GM04503 (cell line): ENCODE measurements around the gene SLC25A48.
"Not testable (repeated sequence)": the region's sequence is repeated elsewhere in the genome, so short reads cannot be mapped to it uniquely, and the experiment has no call there.

ENCODE experiments used
- DNase-seq: peaks from one replicate; pipeline ENCODE4 v3.0.0-alpha.2; 2012; ENCODE audit warnings: low read depth

Gene SLC25A48

DNA sequence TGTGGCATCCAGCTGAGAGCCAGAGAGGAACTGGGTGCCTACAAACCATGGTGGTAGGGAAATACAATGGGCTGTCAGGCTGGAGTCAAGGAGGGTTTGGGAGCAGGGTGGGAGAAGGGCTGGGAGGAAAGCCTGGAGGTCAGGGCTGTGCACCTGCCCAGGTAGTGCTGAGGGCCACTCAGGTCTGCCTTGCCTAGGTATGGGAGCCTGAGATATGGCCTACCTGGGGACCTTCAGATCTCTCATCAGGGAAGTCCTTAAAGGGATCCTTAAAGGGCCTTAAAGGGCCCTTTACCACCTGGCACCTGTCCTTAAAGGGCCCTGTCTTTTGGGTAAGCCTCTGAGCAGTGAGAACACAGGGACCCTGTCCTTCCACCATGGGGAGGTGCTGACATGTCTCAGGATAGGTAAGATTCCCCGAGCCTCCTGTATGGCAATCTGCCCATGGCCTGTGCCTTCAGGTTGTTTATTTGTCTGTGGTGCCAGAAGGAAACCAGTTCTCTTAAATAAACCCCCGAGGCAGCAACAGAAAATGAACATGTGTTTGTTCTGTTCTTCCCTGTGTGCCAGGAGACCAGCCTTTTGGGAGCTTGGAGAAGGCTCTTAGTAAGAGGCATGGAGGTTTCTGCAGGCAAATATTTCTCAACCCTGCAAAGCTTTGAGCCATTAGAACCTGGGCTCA, 23.3 kb downstream of the SLC25A48 start:
- DNase-seq, result no peak

DNA sequence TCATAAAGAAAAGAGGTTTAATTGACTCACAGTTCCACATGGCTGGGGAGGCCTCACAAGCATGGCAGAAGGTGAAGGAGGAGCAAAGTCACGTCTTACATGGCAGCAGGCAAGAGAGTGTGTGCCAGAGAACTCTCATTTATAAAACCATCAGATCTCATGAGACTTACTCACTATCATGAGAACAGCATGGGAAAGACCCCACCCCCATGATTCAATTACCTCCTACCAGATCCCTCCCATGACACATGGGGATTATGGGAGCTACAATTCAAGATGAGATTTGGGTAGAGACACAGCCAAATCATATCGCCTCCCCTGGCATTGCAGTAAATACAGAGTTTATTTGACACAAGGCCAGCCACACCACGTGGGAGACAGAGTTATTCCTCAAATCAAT, 24.7 kb downstream of the SLC25A48 start:
- not testable (repeated sequence) for DNase-seq

DNA sequence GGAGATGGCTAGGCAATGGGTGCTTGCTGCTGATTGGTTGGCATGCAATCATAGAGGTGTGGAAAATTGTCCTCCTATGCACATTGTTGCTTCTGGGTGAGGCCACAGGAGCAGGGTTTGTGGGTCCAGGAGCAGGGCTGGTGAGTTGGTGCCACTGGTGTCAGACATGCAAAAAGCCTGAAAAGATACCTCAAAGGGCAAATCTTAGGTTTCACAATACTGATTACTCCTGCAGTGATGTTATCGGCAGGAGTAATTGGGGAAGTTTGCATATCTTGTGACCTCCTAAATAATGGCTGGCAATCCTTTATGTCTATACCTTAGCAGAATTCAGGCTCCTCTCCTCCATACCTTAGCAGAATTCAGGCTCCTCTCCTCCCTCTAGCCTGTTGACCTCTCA, 25.2 kb downstream of the SLC25A48 start:
- no peak for DNase-seq

DNA sequence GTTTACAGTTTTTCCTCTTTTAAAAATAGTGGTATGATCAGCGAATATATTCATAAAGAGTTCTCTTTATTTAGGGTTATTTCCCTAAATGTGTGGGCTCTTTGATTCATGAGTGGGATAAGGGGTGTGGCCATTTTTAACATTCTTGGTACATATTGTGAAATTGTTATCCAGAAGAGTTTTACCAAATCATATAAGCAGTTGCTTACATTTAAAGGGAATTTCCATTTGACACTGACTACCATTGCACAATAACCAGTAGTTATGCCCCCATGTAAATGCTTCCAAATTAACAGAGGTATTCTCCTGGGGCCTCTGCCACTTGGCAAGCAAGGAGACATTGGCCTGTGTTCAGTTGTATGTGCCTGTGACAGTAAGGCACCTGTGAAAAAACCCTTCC, 27.2 kb downstream of the SLC25A48 start:
- DNase-seq, result no peak

DNA sequence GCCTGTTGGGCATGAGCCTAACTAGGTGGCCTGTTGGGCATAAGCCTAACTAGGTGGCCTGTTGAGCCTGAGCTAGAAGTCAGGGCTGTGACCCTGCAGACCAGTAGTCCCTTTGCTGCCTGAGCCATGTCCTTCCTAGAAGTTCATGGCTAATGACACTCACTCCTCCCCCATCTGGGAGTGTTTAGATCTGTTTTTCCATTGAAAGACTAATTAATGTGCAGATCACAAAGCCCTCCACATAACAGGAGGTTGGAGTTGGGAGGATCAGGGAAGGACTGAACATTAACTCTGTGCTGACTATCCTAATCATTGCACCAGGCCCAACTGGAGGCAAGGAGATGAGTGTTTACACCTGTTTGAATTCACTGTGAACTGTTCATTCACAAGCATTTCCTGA, 27.6 kb downstream of the SLC25A48 start:
- no peak for DNase-seq

DNA sequence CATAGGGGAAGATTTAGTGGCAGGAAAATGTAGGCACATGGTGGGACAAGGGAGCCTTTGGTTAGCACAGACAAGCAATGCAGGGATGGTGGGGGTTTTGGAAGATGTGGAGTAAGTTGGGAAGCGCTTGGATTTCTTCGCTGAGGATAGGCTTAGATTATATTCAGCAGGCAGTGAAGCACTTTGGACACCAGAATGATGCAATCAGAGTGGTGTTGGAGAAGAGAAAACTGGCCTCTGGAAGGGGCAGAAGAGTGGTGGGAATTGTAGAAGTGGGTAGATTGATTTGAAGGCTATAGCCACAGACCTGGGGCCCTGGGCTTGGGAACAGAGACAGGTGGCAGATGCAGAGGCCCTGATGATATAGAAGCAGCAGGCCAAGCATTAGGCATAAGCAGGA, 28.3 kb downstream of the SLC25A48 start:
- no peak for DNase-seq

DNA sequence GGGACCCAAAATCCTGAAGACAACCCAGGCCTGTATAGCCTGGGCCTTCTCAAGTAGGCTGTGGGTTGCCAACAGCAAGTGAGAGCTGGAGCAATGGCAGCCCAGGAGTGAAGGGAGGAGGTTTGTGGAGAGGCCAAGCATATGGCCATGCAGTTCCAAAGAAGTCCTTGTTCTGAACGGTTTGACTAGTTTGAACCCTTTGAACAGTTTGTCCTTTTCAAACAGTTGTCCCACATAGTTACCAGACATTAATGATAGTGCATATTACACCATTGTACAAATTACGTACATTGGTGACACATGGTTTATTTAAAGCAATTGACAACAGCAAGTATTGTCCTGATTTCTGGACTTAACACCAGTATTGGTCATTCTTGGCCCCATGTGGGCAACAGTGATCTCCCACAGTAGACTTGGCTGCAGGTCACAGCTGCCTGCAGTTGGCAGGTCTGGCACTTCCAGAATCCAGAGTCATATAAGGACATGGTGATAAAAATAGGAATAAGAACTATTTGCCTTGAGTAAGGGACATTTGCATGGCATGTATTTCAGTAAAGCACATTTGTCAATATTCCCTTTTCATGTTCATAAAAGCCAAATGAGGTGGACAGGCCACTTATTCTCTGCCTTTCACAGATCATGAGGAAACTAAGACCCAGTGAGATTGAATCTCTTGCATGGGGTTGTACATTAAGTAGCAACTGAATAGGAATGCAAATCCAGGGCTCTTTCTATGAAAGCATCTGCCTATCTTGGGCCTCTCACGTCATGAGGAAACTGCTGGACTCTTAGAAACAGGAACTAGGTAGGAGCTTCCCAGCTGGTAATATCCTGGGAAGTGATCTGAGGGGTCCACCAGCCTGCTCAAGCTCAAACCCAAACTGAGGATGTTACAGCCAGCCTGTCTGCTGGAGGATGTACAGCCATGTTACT, 30.3 kb downstream of the SLC25A48 start:
- no peak for DNase-seq

DNA sequence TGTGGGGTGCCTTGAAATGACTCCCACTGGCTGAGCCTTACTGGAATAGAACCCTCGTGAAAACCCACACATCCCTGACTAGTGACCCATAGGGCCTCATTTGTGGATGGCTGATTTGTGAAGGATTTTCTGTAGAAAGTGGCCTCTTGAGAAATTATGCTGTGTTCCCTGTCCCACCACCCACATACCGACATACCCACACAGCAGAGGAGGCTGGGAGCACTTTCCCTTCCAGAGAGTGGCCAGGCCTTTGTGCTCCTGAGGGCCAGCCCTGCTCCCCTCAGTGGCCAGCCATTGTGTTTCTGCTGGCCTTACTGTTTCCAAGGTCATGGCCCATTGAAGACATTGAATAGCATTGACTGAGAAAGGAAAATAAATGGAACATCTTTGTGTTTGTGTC, 31.6 kb downstream of the SLC25A48 start:
- DNase-seq, result no peak

DNA sequence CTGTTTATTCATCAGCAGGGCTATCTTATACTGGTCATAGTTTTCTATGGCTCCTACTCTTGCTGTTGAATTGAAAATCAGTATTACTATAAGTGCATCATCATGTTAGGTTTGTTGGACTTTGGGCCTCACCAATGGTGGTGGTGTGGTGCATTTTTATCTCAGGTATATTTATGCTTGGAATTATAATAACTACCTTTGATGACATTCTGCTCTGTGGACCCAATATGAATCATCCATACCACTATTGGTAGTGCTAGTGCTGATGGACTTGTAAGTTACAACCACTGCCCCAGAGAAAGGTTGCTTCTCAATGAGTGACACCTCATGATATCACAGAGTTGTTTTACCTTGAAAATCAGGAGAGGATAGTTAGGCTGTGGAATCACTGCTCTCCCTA, 33.1 kb downstream of the SLC25A48 start:
- DNase-seq, result no peak

DNA sequence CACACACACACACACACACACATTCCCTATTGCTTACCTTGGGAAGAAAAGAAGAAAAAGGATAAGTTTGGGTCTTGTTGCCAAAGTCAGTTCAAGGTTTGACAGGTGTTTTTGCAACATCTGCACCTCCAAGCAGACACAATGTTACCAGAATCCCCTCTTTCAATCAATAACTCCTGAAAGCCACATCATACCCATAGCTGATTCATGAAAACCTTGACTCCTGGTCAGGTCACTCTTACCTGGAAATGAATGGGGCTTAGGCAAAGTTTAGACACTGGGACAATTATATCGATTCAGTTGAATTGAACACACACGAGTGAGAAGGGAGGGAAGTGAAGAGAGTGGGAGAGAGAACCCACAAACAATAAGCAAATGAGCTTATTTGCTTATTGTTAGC, 34.2 kb downstream of the SLC25A48 start:
- DNase-seq, result no peak

DNA sequence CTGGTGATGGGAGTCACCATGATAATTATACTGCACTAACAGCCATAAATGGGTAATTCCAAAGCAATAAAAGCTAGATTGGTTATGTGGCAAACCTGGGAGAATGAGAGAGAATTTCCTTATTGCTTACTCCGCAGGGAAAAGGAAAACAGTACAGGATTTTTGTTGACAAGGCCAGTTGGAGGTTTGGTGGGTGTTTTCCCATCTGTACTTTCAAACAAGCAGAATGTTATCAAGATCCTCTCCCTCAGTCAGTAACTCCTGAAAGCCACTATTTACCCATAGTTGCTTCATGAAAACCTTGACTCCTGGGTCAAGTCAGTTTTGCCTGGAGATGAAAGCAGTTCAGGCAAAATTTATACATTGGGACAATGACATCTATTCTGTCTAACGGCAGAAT, 34.8 kb downstream of the SLC25A48 start:
- no peak for DNase-seq

DNA sequence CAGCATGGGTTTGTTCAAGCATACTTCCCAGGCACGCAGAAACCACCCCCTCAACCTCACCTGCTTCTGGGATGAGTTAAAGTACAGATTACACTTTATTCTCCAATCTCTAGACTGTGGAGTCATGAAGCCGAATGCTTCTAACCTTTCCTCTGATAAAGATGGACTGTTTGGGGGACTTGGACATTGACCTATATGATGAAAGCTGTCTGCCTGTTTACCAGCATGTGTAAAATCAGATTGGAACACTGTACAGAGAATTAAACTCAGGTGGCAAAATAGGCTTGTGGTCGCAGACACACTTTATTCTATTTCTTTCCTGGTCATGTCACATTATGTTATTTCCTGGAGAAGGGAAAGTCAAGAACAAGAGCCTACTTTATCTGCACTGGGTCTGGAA, 35.5 kb downstream of the SLC25A48 start:
- DNase-seq, result no peak

DNA sequence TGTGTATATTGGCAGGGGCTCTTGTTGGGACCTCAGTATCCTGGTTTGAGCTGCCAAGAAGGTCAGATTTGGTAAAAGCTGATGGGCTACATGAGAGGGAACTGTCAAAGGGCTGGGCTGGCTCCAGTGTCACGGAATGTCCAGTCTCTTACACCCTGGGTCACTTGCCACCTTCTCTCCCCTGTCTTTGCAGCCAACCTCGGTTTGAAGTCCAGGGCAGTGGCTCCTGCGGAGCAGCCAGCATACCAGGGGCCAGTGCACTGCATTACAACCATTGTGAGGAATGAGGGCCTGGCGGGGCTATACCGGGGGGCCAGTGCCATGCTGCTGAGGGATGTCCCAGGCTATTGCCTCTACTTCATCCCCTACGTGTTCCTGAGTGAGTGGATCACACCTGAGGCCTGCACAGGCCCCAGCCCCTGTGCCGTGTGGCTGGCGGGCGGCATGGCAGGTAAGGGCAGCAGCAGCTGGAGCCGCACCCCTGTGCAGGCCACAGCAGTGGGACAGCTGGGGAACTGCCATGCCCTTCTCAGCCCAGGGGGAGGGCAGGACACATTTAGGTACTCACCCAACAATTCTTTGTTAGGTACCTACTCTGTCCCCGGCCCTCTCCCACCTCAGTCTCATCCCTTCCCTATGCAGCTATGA, 36.9 kb downstream of the SLC25A48 start:
- DNase-seq, result no peak

DNA sequence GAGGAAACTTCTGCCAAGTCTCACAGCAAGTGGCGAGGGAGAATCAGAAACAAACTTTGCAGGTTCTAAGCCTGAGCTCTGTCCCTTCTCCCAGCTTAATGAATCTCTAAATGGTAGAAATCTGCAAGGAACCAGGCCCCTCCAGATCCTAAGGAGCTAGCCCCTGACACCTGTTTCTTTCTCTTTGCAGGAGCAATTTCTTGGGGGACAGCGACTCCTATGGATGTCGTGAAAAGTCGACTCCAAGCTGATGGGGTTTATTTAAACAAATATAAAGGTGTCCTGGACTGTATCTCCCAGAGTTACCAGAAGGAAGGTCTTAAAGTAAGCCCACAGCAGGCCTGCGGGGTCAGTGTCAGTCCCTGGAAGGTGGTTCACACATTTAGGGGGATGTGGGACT, 39.4 kb downstream of the SLC25A48 start:
- DNase-seq, result no peak

DNA sequence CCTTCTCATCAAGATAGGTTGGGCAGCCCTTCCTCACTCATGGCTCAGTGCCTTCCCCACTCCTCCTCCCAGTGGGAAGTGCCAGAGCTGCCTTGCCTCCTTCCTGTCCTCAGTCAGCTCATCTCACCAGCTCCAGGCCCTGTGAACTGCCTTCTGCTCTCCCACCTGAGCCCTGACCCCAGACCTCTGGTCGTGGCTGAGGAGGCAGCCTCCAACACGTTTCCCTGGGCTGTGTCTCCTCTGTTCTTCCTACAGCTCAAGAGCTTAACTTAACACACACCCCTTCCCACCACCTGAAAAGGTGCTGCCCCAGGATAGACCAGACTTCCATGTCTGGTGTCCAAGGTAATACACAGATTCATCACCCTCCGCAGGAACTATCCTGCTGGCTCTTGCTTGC, 40.0 kb downstream of the SLC25A48 start:
- DNase-seq, result no peak

DNA sequence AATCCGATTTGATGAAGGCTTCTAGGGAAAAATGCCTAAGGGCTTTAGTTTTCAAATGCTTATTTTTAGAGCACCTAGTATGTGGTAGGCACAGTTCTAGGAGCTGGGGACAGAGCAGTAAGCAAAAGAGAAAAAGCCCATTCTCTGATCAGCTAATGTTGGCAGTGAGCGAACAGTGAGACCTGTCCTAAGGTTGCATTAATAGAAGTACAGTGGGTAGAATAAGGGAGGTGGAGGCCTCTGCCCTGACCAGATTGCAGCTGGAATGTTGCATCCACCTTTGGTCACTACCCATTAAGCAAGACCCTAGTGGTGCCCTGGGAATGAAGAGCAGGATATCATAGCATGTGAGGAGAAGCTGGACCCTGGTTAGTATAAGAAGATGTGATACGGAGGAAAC, 41.1 kb downstream of the SLC25A48 start:
- DNase-seq, result no peak

DNA sequence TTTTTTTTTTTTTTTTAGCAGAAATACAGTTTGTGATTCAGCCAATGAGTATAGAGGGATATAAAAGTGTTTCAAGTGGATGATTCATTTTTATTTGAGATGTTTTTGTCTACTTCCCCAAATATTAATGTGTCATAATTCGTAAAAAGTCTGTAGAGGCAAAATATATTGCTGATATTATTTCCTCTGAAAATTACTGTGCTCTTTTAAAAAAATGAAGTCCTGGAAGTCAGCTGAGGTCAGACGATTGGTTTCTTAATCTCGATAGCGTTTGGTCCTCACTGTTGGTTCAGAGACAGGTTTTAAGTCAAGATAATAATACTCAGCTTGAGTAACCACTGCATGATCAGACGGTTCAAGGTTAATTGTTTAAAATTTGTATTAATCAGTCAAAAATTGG, 41.7 kb downstream of the SLC25A48 start:
- DNase-seq, result no peak

DNA sequence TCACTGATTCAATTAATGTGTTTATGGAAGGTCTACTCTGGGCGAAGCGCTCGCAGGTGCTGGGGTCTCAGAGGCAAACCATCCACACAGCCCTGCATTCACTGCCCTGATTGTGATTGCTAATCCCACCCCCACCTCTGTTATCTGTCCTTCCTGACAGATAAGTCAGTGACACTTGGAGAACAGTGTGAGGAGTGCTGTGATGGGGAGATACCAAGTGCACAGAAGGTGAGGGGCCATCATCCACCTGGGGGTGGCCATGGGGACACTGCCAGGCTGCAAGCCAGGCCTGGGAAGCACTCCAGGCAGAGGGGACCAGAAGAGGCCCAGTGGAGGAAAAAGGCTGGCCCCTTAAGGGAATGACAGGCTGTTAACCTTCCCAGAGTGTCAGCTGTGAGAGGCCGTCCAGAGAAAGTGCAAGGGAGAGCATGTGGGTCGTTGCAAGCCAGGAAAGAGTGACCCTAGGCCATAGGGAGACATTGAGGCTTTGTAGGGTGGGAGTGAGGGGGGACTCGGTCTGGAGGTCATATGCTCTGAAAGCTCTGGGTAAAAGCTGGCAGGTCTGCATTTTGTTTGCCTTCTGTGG, 43.2 kb downstream of the SLC25A48 start:
- DNase-seq, result no peak

DNA sequence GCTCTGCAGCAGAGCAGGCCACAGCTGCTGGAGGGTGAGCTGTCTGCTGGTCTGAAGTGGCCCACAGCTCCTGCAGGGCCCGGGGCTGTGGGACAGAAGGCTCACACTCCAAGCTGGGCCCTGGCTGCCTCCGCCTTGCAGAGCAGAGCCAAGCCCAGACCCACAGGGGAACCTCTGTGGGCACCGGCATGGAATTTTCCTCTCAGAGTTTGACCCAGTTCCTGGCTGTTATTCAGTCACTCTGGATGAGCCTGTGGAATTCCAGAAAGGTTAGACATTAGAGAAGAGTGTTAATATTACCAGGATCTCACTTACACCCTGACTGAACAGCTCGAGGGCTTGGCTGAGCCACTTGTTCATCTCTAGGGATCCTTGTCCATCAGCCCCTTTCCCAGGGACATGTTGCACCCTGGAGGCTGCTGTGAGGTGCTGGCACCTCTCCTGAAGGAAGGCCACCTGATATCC, 43.7 kb downstream of the SLC25A48 start:
- no peak for DNase-seq

DNA sequence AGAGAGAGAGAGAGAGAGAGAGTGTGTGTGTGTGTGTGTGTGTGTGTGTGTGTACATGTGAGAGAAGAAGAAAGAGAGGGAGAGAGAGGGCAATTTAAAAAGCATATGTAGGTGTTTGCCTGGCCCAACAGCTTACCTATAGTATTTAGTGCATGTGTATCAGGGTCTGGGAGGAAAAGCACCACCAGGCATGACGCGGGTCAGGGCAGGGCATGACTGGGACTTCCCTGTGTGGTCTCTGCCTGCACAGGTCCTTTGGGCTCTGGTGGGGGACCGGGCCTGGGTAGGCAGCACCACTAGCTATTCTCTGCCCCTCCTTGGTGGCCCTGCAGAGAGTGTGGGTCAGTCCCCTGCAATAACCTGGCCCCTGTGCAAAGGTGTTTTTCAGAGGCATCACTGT, 45.1 kb downstream of the SLC25A48 start:
- DNase-seq, result no peak

DNA sequence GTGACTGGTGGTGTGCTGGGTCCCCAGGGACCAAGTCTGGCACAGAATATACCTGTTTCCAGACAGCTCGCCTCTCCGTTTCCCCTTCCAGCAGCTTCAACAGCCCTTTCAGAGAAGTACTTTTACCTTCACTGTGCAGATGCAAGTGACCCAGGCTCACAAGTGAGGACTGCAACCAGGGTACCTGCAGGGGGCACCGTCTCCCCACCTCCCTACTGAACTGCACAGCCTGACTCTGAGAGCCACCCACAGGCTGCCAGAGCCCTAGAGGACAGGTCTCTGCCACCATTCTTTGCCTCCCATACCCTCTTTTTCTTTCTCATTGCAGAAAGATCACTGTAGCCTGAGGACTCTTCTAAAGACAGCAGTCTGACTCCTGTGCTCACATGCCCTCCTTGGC, 45.8 kb downstream of the SLC25A48 start:
- DNase-seq, result no peak

DNA sequence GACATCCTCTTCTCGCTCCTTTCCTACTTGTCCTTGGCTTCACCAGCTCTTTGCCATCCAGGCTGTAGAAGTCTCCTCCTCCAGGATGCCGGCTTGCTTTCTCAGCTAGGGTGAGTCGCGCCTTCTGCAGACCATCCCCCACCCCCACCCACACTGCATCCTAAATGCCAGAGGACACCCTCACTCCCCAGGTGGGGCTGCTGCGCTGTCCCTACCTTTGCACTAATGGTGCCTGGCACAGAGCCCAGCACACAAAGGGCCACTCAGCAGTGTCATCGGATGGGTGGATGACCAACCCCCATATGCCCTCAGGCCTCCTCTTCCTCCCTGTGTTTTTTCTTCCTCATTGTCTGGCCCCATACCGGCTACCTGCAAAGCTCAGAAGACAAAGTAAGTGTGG, 46.3 kb downstream of the SLC25A48 start:
- DNase-seq, result no peak

DNA sequence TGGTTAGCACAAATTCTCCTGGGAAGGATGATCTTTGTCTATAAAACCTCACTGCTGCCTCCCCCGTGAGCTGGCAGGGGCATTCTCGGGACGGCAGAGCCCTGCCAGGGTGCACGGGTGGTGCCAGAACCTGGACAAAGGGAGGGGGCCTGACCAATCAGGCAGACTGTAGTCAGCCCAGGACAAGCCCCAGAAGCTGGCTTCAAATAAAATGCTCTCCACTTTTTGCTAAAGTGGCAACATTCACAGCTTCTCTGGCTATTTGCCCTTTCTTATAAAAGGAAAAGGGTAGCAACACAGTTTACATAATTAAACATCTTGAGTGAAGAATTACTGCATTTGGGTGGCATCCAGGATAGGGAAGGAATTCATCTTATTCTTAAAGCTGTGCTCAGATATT, 46.8 kb downstream of the SLC25A48 start:
- DNase-seq, result no peak
